Spleen (tissue), 7 donors: Measurements from ENCODE around the gene TMEM270.

Source experiments
- POLR2AphosphoS5 ChIP-seq, 3 donors: sonication (generic); formaldehyde crosslinking; IDR thresholded peaks; one replicate each; pipeline ENCODE4 v1.5.1; 2017; ENCODE audit warnings: antibody characterized with exemption in 3 of 3
- TF ChIP-seq, protein P1 (sequence below), 11 experiments: fragments of 200-600 bp in 7 of 11; fragments of 450-650 bp in 4 of 11; sonication (generic) in 4 of 11; IDR thresholded peaks in 8 of 11; conservative IDR thresholded peaks in 3 of 11; 1 replicate in 7 of 11; 2 replicates in 4 of 11; pipeline versions ENCODE4 v1.4.0 to v1.8.0; 2016 to 2021; ENCODE audit warnings: antibody characterized with exemption in 11 of 11, inconsistent platforms in 4 of 11, mild to moderate bottlenecking in 1 of 11
- donor health status: DM: no; HTN: no; CAD: no; lungs with moderate emphysema.
- donor health status: DM: no; HTN: no; CAD: no.
- donor health status: DM: no; HTN: no; CAD: no.

- TF ChIP-seq, protein P1, sequence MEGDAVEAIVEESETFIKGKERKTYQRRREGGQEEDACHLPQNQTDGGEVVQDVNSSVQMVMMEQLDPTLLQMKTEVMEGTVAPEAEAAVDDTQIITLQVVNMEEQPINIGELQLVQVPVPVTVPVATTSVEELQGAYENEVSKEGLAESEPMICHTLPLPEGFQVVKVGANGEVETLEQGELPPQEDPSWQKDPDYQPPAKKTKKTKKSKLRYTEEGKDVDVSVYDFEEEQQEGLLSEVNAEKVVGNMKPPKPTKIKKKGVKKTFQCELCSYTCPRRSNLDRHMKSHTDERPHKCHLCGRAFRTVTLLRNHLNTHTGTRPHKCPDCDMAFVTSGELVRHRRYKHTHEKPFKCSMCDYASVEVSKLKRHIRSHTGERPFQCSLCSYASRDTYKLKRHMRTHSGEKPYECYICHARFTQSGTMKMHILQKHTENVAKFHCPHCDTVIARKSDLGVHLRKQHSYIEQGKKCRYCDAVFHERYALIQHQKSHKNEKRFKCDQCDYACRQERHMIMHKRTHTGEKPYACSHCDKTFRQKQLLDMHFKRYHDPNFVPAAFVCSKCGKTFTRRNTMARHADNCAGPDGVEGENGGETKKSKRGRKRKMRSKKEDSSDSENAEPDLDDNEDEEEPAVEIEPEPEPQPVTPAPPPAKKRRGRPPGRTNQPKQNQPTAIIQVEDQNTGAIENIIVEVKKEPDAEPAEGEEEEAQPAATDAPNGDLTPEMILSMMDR (IDR thresholded peaks at IDR 0.05 in 8 of 11, conservative IDR thresholded peaks at IDR 0.05 in 3 of 11), result no peak
- no peak for TF ChIP-seq POLR2AphosphoS5 (IDR thresholded peaks at IDR 0.05)
Measured at GRCh38 chr7:73900286-73900685, 39.3 kb downstream of the TMEM270 start.
